H1 (cell line): ENCODE results near the gene BTNL3. TPM values are rescaled to one million over a fixed set of nuclear protein-coding genes. Genes with fewer than 3 reads are reported as not detected.

Source experiments
- CTCF ChIA-PET: fragments of 300-600 bp; sonication (Branson Sonifier 250); formaldehyde crosslinking; loops from one replicate; lab custom pipeline; 2021; ENCODE audit not compliant: partially characterized antibody; lab: Charles Lee
- POLR2A ChIA-PET: fragments of 300-600 bp; sonication (Branson Sonifier 250); formaldehyde crosslinking; loops from one replicate; lab custom pipeline; 2021; ENCODE audit warnings: inconsistent platforms; ENCODE audit not compliant: partially characterized antibody; lab: Charles Lee
- DNase-seq, 2 experiments: peaks; one replicate each; pipeline versions ENCODE4 v3.0.0 to v3.0.0-alpha.2; 2010 to 2022; ENCODE audit warnings: low spot score in 2 of 2, low read depth in 1 of 2, mixed read lengths in 1 of 2
- FAIRE-seq: peaks from 2 replicates; lab custom pipeline; 2011; peaks lifted over from hg19 to GRCh38; lab: Jason Lieb, UNC
- H2AFZ ChIP-seq: 2 replicates; pipeline ENCODE4 v1.8.1; 2012; ENCODE audit warnings: low read length, inconsistent platforms
- H2AK5ac ChIP-seq: 2 replicates; pipeline ENCODE4 v1.6.1; 2013; ENCODE audit warnings: low read depth, low read length
- H2BK120ac ChIP-seq: replicated peaks from 2 replicates; pipeline ENCODE3; 2013; ENCODE audit warnings: low read depth, low read length, inconsistent platforms
- H2BK12ac ChIP-seq: 2 replicates; pipeline ENCODE4 v1.6.1; 2013; ENCODE audit warnings: low read depth, low read length
- H2BK15ac ChIP-seq: 2 replicates; pipeline ENCODE4 v1.6.1; 2013; ENCODE audit warnings: low read length
- H2BK20ac ChIP-seq: 2 replicates; pipeline ENCODE4 v1.6.1; 2013; ENCODE audit warnings: low read length
- H2BK5ac ChIP-seq: 2 replicates; pipeline ENCODE4 v1.6.1; 2013; ENCODE audit warnings: low read depth, low read length
- H3K14ac ChIP-seq: 2 replicates; pipeline ENCODE4 v1.6.1; 2013; ENCODE audit warnings: inconsistent platforms; ENCODE audit not compliant: insufficient read length
- H3K18ac ChIP-seq: 2 replicates; pipeline ENCODE4 v1.6.1; 2013; ENCODE audit warnings: low read length; ENCODE audit errors: extremely low read depth
- H3K23ac ChIP-seq: 2 replicates; pipeline ENCODE4 v1.6.1; 2013; ENCODE audit warnings: inconsistent platforms; ENCODE audit not compliant: insufficient read length
- H3K23me2 ChIP-seq: 2 replicates; pipeline ENCODE4 v1.6.1; 2013; ENCODE audit warnings: low read depth, low read length
- H3K27ac ChIP-seq: 2 replicates; pipeline ENCODE4 v1.6.1; 2011; ENCODE audit warnings: low read depth, low read length, inconsistent platforms
- H3K27me3 ChIP-seq, 4 experiments: replicated peaks in 1 of 4; 1 replicate in 1 of 4; 2 replicates in 3 of 4; pipeline versions ENCODE4 v1.6.1 to v1.8.1; 2011 to 2013; ENCODE audit warnings: low read length in 3 of 4, mild to moderate bottlenecking in 3 of 4, inconsistent platforms in 2 of 4, mixed read lengths in 2 of 4, moderate library complexity in 1 of 4; ENCODE audit not compliant: control insufficient read depth in 3 of 4, insufficient read depth in 3 of 4; ENCODE audit errors: extremely low read depth in 1 of 4
- H3K36me3 ChIP-seq, 4 experiments: 2 replicates each; pipeline versions ENCODE4 v1.6.1 to v1.8.1; 2011 to 2013; ENCODE audit warnings: mild to moderate bottlenecking in 4 of 4, low read length in 3 of 4, moderate library complexity in 2 of 4, control low read depth in 1 of 4, inconsistent platforms in 1 of 4; ENCODE audit not compliant: insufficient read depth in 4 of 4, control insufficient read depth in 2 of 4
- H3K4ac ChIP-seq: replicated peaks from 2 replicates; pipeline ENCODE3; 2013; ENCODE audit warnings: low read length, low read depth, mixed read lengths, inconsistent platforms; ENCODE audit not compliant: insufficient read length
- H3K4me1 ChIP-seq, 4 experiments: replicated peaks in 1 of 4; 1 replicate in 1 of 4; 2 replicates in 3 of 4; pipeline versions ENCODE4 v1.6.1 to v1.8.1; 2011 to 2013; ENCODE audit warnings: low read length in 3 of 4, inconsistent platforms in 2 of 4, mixed read lengths in 1 of 4; ENCODE audit not compliant: insufficient read depth in 4 of 4, control insufficient read depth in 3 of 4
- H3K4me2 ChIP-seq, 2 experiments: 2 replicates each; pipeline versions ENCODE4 v1.6.1 to v1.8.1; 2011 to 2013; ENCODE audit warnings: low read depth in 2 of 2, low read length in 2 of 2, control low read depth in 1 of 2, inconsistent platforms in 1 of 2, mild to moderate bottlenecking in 1 of 2; ENCODE audit not compliant: insufficient read depth in 1 of 2
- H3K4me3 ChIP-seq, 4 experiments: fragments of 200-600, 300-600 bp in 1 of 4; sonication (generic), shearing (Covaris generic), sonication (Bioruptor Twin) in 1 of 4; 2 replicates each; pipeline versions ENCODE4 v1.5.1 to v1.8.1; 2011 to 2016; ENCODE audit warnings: low read length in 4 of 4, low read depth in 3 of 4, control low read depth in 2 of 4, inconsistent platforms in 2 of 4, mild to moderate bottlenecking in 2 of 4, mixed read lengths in 1 of 4, moderate library complexity in 1 of 4; ENCODE audit not compliant: insufficient read depth in 2 of 4; ENCODE audit errors: extremely low read depth in 1 of 4
- H3K56ac ChIP-seq: replicated peaks from 2 replicates; pipeline ENCODE3; 2013; ENCODE audit warnings: low read depth, mild to moderate bottlenecking, mixed read lengths, low read length, inconsistent platforms; ENCODE audit not compliant: insufficient read length
- H3K79me1 ChIP-seq: 2 replicates; pipeline ENCODE4 v1.6.1; 2013; ENCODE audit warnings: low read depth, low read length, control low read depth
- H3K79me2 ChIP-seq, 2 experiments: 2 replicates each; pipeline versions ENCODE4 v1.6.1 to v1.8.1; 2012 to 2013; ENCODE audit warnings: low read length in 2 of 2, mild to moderate bottlenecking in 2 of 2, inconsistent platforms in 1 of 2; ENCODE audit not compliant: insufficient read depth in 2 of 2, control insufficient read depth in 1 of 2
- H3K9ac ChIP-seq, 4 experiments: replicated peaks in 1 of 4; 1 replicate in 1 of 4; 2 replicates in 3 of 4; pipeline versions ENCODE4 v1.6.1 to v1.8.1; 2011 to 2013; ENCODE audit warnings: low read depth in 3 of 4, low read length in 3 of 4, control low read depth in 2 of 4, mild to moderate bottlenecking in 2 of 4, moderate library complexity in 2 of 4, inconsistent platforms in 1 of 4; ENCODE audit errors: extremely low read depth in 1 of 4
- H3K9me3 ChIP-seq, 2 experiments: 2 replicates each; pipeline versions ENCODE4 v1.6.1 to v1.8.1; 2012 to 2013; ENCODE audit warnings: mild to moderate bottlenecking in 2 of 2, moderate library complexity in 2 of 2, control low read depth in 1 of 2, inconsistent platforms in 1 of 2, low read depth in 1 of 2, low read length in 1 of 2, mixed read lengths in 1 of 2; ENCODE audit not compliant: insufficient read depth in 2 of 2
- H4K20me1 ChIP-seq, 2 experiments: replicated peaks in 1 of 2; 2 replicates each; pipeline versions ENCODE3 to v1.8.1; 2011 to 2013; ENCODE audit warnings: inconsistent platforms in 2 of 2, low read length in 2 of 2, mild to moderate bottlenecking in 1 of 2; ENCODE audit not compliant: insufficient read depth in 2 of 2, control insufficient read depth in 1 of 2
- H4K5ac ChIP-seq: 2 replicates; pipeline ENCODE4 v1.6.1; 2013; ENCODE audit warnings: low read length, low read depth, mixed read lengths, inconsistent platforms; ENCODE audit not compliant: insufficient read length
- H4K8ac ChIP-seq: 2 replicates; pipeline ENCODE4 v1.8.0; 2013; ENCODE audit warnings: mild to moderate bottlenecking, moderate library complexity, low read length, inconsistent platforms; ENCODE audit not compliant: insufficient read depth; ENCODE audit errors: extremely low read depth
- H4K91ac ChIP-seq: replicated peaks from 2 replicates; pipeline ENCODE3; 2013; ENCODE audit warnings: low read length, mixed read lengths, inconsistent platforms; ENCODE audit not compliant: insufficient read length
- BCL11A ChIP-seq, 2 experiments: IDR thresholded peaks; one replicate each; pipeline ENCODE4 v1.6.1; 2011; ENCODE audit warnings: low read depth in 2 of 2, low read length in 2 of 2, mild to moderate bottlenecking in 2 of 2
- CBX5 ChIP-seq: fragments of 300-800, 300-1000 bp; sonication (generic); IDR thresholded peaks from 2 replicates; pipeline ENCODE4 v1.7.1; 2016; ENCODE audit warnings: antibody characterized with exemption, low read length, low read depth
- CBX8 ChIP-seq: fragments of 300-800, 300-1000 bp; sonication (generic); IDR thresholded peaks from 2 replicates; pipeline ENCODE4 v1.7.1; 2016; ENCODE audit warnings: low read depth, low read length, borderline replicate concordance
- CEBPB ChIP-seq: IDR thresholded peaks from 2 replicates; pipeline ENCODE4 v1.6.1; 2012; ENCODE audit warnings: low read depth, low read length
- POU5F1 ChIP-seq: IDR thresholded peaks from 2 replicates; pipeline ENCODE4 v1.6.1; 2011; ENCODE audit warnings: low read depth, mild to moderate bottlenecking, low read length, moderate library complexity
- TAF7 ChIP-seq: optimal IDR thresholded peaks from 2 replicates; pipeline ENCODE3; 2011; ENCODE audit warnings: low read depth, mild to moderate bottlenecking, inconsistent platforms, low read length, moderate library complexity, borderline replicate concordance
- TCF12 ChIP-seq: IDR thresholded peaks from 2 replicates; pipeline ENCODE4 v1.6.1; 2011; ENCODE audit warnings: low read depth, mild to moderate bottlenecking, low read length
- YY1 ChIP-seq: IDR thresholded peaks from 2 replicates; pipeline ENCODE4 v1.6.1; 2011; ENCODE audit warnings: low read depth, mild to moderate bottlenecking, low read length
- WGBS, 2 experiments: shearing (Covaris generic) in 1 of 2; methylation state at CpG; one replicate each; pipeline versions ENCODE4 v1.1.6 to v1.1.7; 2013 to 2015; ENCODE audit warnings: low lambda C conversion rate in 2 of 2, mixed read lengths in 2 of 2, inconsistent platforms in 1 of 2, low coverage in 1 of 2, missing lambda C conversion rate in 1 of 2; ENCODE audit not compliant: insufficient replicate concordance in 2 of 2, insufficient coverage in 1 of 2, insufficient read length in 1 of 2; ENCODE audit errors: extremely low coverage in 1 of 2, missing lambda C conversion rate in 1 of 2; 5-methylcytosine and 5-hydroxymethylcytosine counted together
- polyA plus RNA-seq, 7 experiments: library from polyadenylated mRNA; depleted of rRNA in 3 of 7; stranded (reverse) in 5 of 7; unstranded in 2 of 7; fragments of >200 nt in 5 of 7; fragments of 200-250 nt in 2 of 7; gene quantifications; 1 replicate in 5 of 7; 2 replicates in 1 of 7; 4 replicates in 1 of 7; pipeline versions ENCODE4 v1.2.1 to v1.2.3, GENCODE V29; 2011 to 2013; ENCODE audit warnings: missing spikeins in 2 of 7, mixed read lengths in 2 of 7
- total RNA-seq: library from RNA; stranded (reverse); fragmentation: NEBNext Ultra II Directional; extraction: Animal tissue kit (Norgen Biotek cat#: 25700); gene quantifications from 2 replicates; pipeline ENCODE4 v1.2.1, GENCODE V29; 2021

Gene BTNL3
- total and polyA plus RNA-seq, 2 of the 8 experiments (the other 6 are each of a cell fraction or from before 2014, with no cell fraction given), result not detected

GRCh38 chr5:181047288-181047687, 58.6 kb downstream of the BTNL3 start:
- 81% methylated on average over 2 of the region's 2 CpGs; no CpG with 5 or more reads in 1 of the 2 experiments for WGBS, 2 experiments
- Histone ChIP-seq H2AFZ (no peak overlapping the region), H2BK20ac (no peak overlapping the region), H4K91ac (no peak overlapping the region), H3K4me2 (no peak overlapping the region), H3K4me1 (peaks cover 0 to 3% (median under 1%) of the 10 kb centered on the region in 4 experiments; a peak in 1 of 7 replicates), H2BK5ac (no peak overlapping the region), H3K56ac (no peak overlapping the region), H3K23me2 (peaks cover 2% of the 10 kb centered on the region; the same call in 1 of the 2 replicates), H4K8ac (no peak overlapping the region), H3K4ac (no peak overlapping the region), H2BK120ac (no peak overlapping the region)
- CTCF ChIA-PET, result no interaction called here
- FAIRE-seq, result no peak
- TF ChIP-seq BCL11A (IDR thresholded peaks at IDR 0.05; ENCODE audit: low read depth in 2 of 2, low read length in 2 of 2) (no peak), YY1 (no peak), CEBPB (no peak), CBX8 (no peak), TCF12 (no peak), POU5F1 (no peak), TAF7 (no peak), CBX5 (no peak)
- TF ChIP-seq, all 59 proteins: peak for 0
- Histone ChIP-seq H3K27me3 (peaks cover 7 to 28% (median 19%) of the 10 kb centered on the region in 4 experiments), H3K18ac (no peak overlapping the region), H3K9me3 (peaks cover 0 to 7% of the 10 kb centered on the region in 2 experiments; a peak in 2 of 4 replicates), H4K20me1 (no peaks in the 10 kb centered on the region), H3K23ac (no peak overlapping the region), H4K5ac (no peak overlapping the region), H2BK12ac (no peak overlapping the region), H3K27ac (no peak overlapping the region), H3K4me3 (no peak overlapping the region), H3K79me2 (no peaks in the 10 kb centered on the region), H3K79me1 (no peaks in the 10 kb centered on the region), H2BK15ac (no peak overlapping the region), H3K9ac (no peak overlapping the region), H2AK5ac (no peak overlapping the region), H3K36me3 (no peaks in the 10 kb centered on the region), H3K14ac (no peak overlapping the region)
- POLR2A ChIA-PET, result interaction anchor here (1.1 kb wide), 1 partner anchor 14 kb away, joined by 3 read pairs; no protein-coding TSS in a partner anchor
- no peak for DNase-seq
